K562 (cell line): ENCODE results near the gene PCK2. TPM values are rescaled to one million over a fixed set of nuclear protein-coding genes. Genes with fewer than 3 reads are reported as not detected.

Experiments used
- ATAC-seq: fragments of 200-7000 bp; cut with Tn5 transposase; 3 replicates; pipeline ENCODE4 v1.9.1; 2020; ENCODE audit warnings: moderate library complexity
- BruUV-seq: library from RNA; stranded (reverse); fragments of 400-500 nt; replicated peaks from 2 replicates; lab custom pipeline; 2021; lab: Mats Ljungman, UMichigan
- CTCF ChIA-PET: fragments of 300-600 bp; formaldehyde crosslinking; extraction: SDS; loops from one replicate; lab custom pipeline; 2021; ENCODE audit warnings: low intra/inter-chr PET ratio; lab: Yijun Ruan, JAX
- POLR2A ChIA-PET: fragments of 300-600, 350-650 bp; sonication (Branson Sonifier 250); formaldehyde crosslinking; extraction: SDS; loops from one replicate; lab custom pipeline; 2021; ENCODE audit warnings: antibody characterized with exemption, inconsistent platforms; lab: Yijun Ruan, JAX
- DNase-seq, 4 experiments: peaks; one replicate each; pipeline versions ENCODE4 v3.0.0 to v3.0.0-alpha.2; 2011 to 2018; ENCODE audit warnings: low spot score in 3 of 4, mixed read lengths in 3 of 4; ENCODE audit errors: extremely low read depth in 1 of 4
- FAIRE-seq: peaks from 2 replicates; lab custom pipeline; 2011; peaks lifted over from hg19 to GRCh38; lab: Jason Lieb, UNC
- H2AFZ ChIP-seq: 2 replicates; pipeline ENCODE4 v1.6.0; 2011; ENCODE audit warnings: low read depth, low read length, control low read depth, inconsistent platforms
- H3K27ac ChIP-seq: fragments of 200-600 bp; 3 replicates; pipeline ENCODE4 v1.8.0; 2011; ENCODE audit warnings: low read depth, mild to moderate bottlenecking, control low read depth, inconsistent platforms, low read length, moderate library complexity, mixed read lengths; ENCODE audit errors: extremely low read depth
- H3K27me3 ChIP-seq, 2 experiments: fragments of 300-600 bp in 1 of 2; 2 replicates in 1 of 2; 3 replicates in 1 of 2; pipeline versions ENCODE4 v1.6.0 to v1.8.0; 2011; ENCODE audit warnings: inconsistent platforms in 2 of 2, low read length in 2 of 2, mild to moderate bottlenecking in 1 of 2, mixed read lengths in 1 of 2, moderate library complexity in 1 of 2; ENCODE audit not compliant: control insufficient read depth in 2 of 2, insufficient read depth in 2 of 2
- H3K36me3 ChIP-seq: fragments of 300-600 bp; 3 replicates; pipeline ENCODE4 v1.8.0; 2011; ENCODE audit warnings: mild to moderate bottlenecking, low read length, inconsistent platforms; ENCODE audit not compliant: control insufficient read depth, insufficient read depth
- H3K4me1 ChIP-seq, 2 experiments: fragments of 200-600 bp in 1 of 2; replicated peaks in 1 of 2; 2 replicates in 1 of 2; 3 replicates in 1 of 2; pipeline versions ENCODE4 v1.5.1 to v1.8.0; 2011; ENCODE audit warnings: inconsistent platforms in 2 of 2, low read length in 2 of 2, mild to moderate bottlenecking in 1 of 2, mixed read lengths in 1 of 2, moderate library complexity in 1 of 2; ENCODE audit not compliant: control insufficient read depth in 2 of 2, insufficient read depth in 2 of 2
- H3K4me2 ChIP-seq: 2 replicates; pipeline ENCODE4 v1.6.1; 2011; ENCODE audit warnings: low read length, control low read depth, inconsistent platforms, mixed read lengths; ENCODE audit not compliant: insufficient read depth
- H3K4me3 ChIP-seq: fragments of 200-600 bp; sonication (generic), shearing (Covaris generic); 2 replicates; pipeline ENCODE4 v1.5.1; 2016; ENCODE audit warnings: control low read depth, inconsistent platforms
- H3K79me2 ChIP-seq: fragments of 200-600 bp; 3 replicates; pipeline ENCODE4 v1.8.0; 2011; ENCODE audit warnings: low read length, inconsistent platforms; ENCODE audit not compliant: control insufficient read depth, insufficient read depth
- H3K9ac ChIP-seq, 2 experiments: 2 replicates each; pipeline versions ENCODE4 v1.6.0 to v1.6.1; 2011; ENCODE audit warnings: low read depth in 2 of 2, low read length in 2 of 2, control low read depth in 1 of 2, inconsistent platforms in 1 of 2, mild to moderate bottlenecking in 1 of 2, mixed read lengths in 1 of 2; ENCODE audit not compliant: insufficient read depth in 1 of 2
- H3K9me1 ChIP-seq: one replicate; pipeline ENCODE4 v1.6.0; 2011; ENCODE audit warnings: inconsistent platforms, mild to moderate bottlenecking, low read length, moderate library complexity; ENCODE audit not compliant: control insufficient read depth, insufficient read depth
- H3K9me3 ChIP-seq: replicated peaks from 2 replicates; pipeline ENCODE4 v1.5.1; 2011; ENCODE audit warnings: low read depth, low read length, inconsistent platforms; ENCODE audit not compliant: control insufficient read depth, insufficient read depth
- H4K20me1 ChIP-seq: replicated peaks from 2 replicates; pipeline ENCODE4 v1.6.1; 2011; ENCODE audit warnings: low read length, inconsistent platforms, mixed read lengths; ENCODE audit not compliant: control insufficient read depth, insufficient read depth
- CXXC5 ChIP-seq: fragments of 250-450 bp; sonication (Bioruptor Pico); IDR thresholded peaks from 2 replicates; pipeline ENCODE4 v1.8.0; 2022; ENCODE audit warnings: inconsistent platforms, mild to moderate bottlenecking, moderate library complexity
- ELF2 ChIP-seq: fragments of 250-450 bp; sonication (Bioruptor Pico); IDR thresholded peaks from 2 replicates; pipeline ENCODE4 v1.5.0; 2021; ENCODE audit warnings: mild to moderate bottlenecking
- HDAC8 ChIP-seq: fragments of 450-650 bp; IDR thresholded peaks from 2 replicates; pipeline ENCODE4 v1.6.1; 2016; ENCODE audit warnings: mild to moderate bottlenecking, missing genetic modification characterization, moderate library complexity, missing compliant biosample characterization
- HNRNPH1 ChIP-seq: fragments of 200-400 bp; formaldehyde crosslinking; optimal IDR thresholded peaks from 2 replicates; pipeline ENCODE3; 2017; ENCODE audit warnings: low read depth, mild to moderate bottlenecking, low read length, moderate library complexity
- NR4A1 ChIP-seq, 2 experiments: fragments of 250-450 bp in 1 of 2; fragments of 450-650 bp in 1 of 2; sonication (Bioruptor Pico) in 1 of 2; IDR thresholded peaks; 2 replicates each; pipeline versions ENCODE4 v1.4.0 to v1.6.1; 2016 to 2020; ENCODE audit warnings: mild to moderate bottlenecking in 2 of 2, missing compliant biosample characterization in 1 of 2, missing genetic modification characterization in 1 of 2, moderate library complexity in 1 of 2
- POLR3A ChIP-seq: IDR thresholded peaks from 2 replicates; pipeline ENCODE4 v1.6.1; 2011; ENCODE audit warnings: borderline replicate concordance, mild to moderate bottlenecking, moderate library complexity; ENCODE audit not compliant: insufficient read length, insufficient read depth; ENCODE audit errors: extremely low read depth
- RBM17 ChIP-seq: fragments of 200-400 bp; formaldehyde crosslinking; IDR thresholded peaks from 2 replicates; pipeline ENCODE4 v1.6.1; 2017; ENCODE audit warnings: low read depth, mild to moderate bottlenecking, low read length, borderline replicate concordance
- SIX5 ChIP-seq, 2 experiments: IDR thresholded peaks; 2 replicates each; pipeline ENCODE4 v1.6.1; 2011; ENCODE audit warnings: low read length in 2 of 2, borderline replicate concordance in 1 of 2, low read depth in 1 of 2, mild to moderate bottlenecking in 1 of 2, moderate library complexity in 1 of 2; ENCODE audit not compliant: insufficient read depth in 1 of 2
- WGBS: fragments of 100-300 bp; shearing (Covaris generic); methylation state at CpG from one replicate; pipeline ENCODE4 v1.1.6; 2016; ENCODE audit warnings: low coverage, mixed read lengths; ENCODE audit not compliant: insufficient coverage; ENCODE audit errors: missing lambda C conversion rate; 5-methylcytosine and 5-hydroxymethylcytosine counted together
- in situ Hi-C: fragments of 300-500 bp; cut with MboI; formaldehyde crosslinking; loops from 4 replicates; pipeline ENCODE4 v1.15.0; 2018; ENCODE audit warnings: inconsistent platforms, mixed read lengths
- intact Hi-C: fragments of 100-400 bp; cut with micrococcal nuclease; formaldehyde crosslinking; loops from 2 replicates; pipeline ENCODE4 v1.14.2; 2022
- polyA plus RNA-seq, 8 experiments: library from polyadenylated mRNA; depleted of rRNA in 4 of 8; stranded (reverse) in 5 of 8; unstranded in 3 of 8; fragments of >200 nt; fragmentation: Nextera tagmentation in 2 of 8; fragmentation: Illumina TruSeq in 1 of 8; extraction: Ambion mirVana in 2 of 8; extraction: Trizol in 1 of 8; gene quantifications; 2 replicates each; pipeline versions ENCODE4 v1.2.1 to v1.2.3, GENCODE V29; 2011 to 2014; ENCODE audit warnings: inconsistent platforms in 1 of 8, missing spikeins in 1 of 8
- total RNA-seq, 7 experiments: library from RNA; depleted of rRNA in 6 of 7; stranded (reverse); fragments of >200 nt in 6 of 7; fragmentation: Illumina TruSeq in 2 of 7; extraction: Trizol in 2 of 7; gene quantifications; 2 replicates each; pipeline versions ENCODE4 v1.2.1 to v1.2.3, GENCODE V29; 2011 to 2021; ENCODE audit warnings: low replicate concordance in 1 of 7
- TF ChIP-seq, protein P1 (sequence below), 2 experiments: IDR thresholded peaks; 2 replicates each; pipeline ENCODE4 v1.6.1; 2012; ENCODE audit warnings: improper control_type of control experiment in 2 of 2, low read depth in 2 of 2, low read length in 2 of 2, borderline replicate concordance in 1 of 2

PCK2 gene
- total and polyA plus RNA-seq, 9 of the 15 experiments (the other 6 are each of a cell fraction or from before 2014, with no cell fraction given), result 3.3 to 60.9 (median 30.4) TPM

DNA sequence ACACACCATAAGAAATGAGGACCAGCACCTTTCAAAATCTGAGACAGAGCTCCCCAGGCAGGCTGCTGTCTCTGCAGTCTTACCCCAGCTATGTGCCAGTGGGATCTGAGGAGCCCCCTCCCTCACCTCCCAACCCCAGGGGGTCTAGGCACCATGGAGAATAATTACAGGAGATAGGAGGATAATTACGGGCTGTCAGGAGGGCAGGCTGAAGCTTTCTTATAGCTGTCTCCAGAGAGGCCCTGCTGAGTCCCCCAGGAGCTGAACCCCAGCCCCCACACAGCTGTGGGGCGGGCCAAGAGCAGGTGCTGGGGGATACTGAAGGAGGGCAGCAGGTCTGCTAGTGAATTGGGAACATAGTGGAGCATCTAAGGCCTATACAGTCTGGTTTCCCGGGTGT lies 16.0 kb upstream of the PCK2 start:
- ATAC-seq (no peak), DNase-seq (no peak), FAIRE-seq (no peak)
- Histone ChIP-seq H3K27me3 (no peaks in the 10 kb centered on the region), H3K9me3 (no peaks in the 10 kb centered on the region), H3K9ac (no peak overlapping the region), H3K4me1 (peaks cover 18 to 36% of the 10 kb centered on the region in 2 experiments), H3K4me3 (no peak overlapping the region), H3K36me3 (no peaks in the 10 kb centered on the region), H3K27ac (no peak overlapping the region), H3K9me1 (no peaks in the 10 kb centered on the region), H3K4me2 (no peak overlapping the region), H3K79me2 (no peaks in the 10 kb centered on the region), H2AFZ (no peak overlapping the region), H4K20me1 (no peaks in the 10 kb centered on the region)
- POLR2A ChIA-PET, result interaction anchor here (0.6 kb wide), 1 partner anchor 364 kb away, joined by 3 read pairs; no protein-coding TSS in a partner anchor
- in situ Hi-C loops (no loop called here), intact Hi-C loops (no loop called here)
- WGBS, result 4% methylated on average over 2 of the region's 3 CpGs
- TF ChIP-seq POLR3A (no peak), ELF2 (CRISPR knock-in tag) (no peak), HNRNPH1 (no peak), NR4A1 (CRISPR knock-in tag; IDR thresholded peaks at IDR 0.05) (no peak), NR4A1 (tag; IDR thresholded peaks at IDR 0.05) (no peak), RBM17 (no peak), HDAC8 (tag) (no peak), CXXC5 (no peak), SIX5 (IDR thresholded peaks at IDR 0.05; ENCODE audit: borderline replicate concordance in 1 of 2, insufficient read depth in 1 of 2, low read depth in 1 of 2, low read length in 2 of 2) (no peak)
- TF ChIP-seq, protein P1, sequence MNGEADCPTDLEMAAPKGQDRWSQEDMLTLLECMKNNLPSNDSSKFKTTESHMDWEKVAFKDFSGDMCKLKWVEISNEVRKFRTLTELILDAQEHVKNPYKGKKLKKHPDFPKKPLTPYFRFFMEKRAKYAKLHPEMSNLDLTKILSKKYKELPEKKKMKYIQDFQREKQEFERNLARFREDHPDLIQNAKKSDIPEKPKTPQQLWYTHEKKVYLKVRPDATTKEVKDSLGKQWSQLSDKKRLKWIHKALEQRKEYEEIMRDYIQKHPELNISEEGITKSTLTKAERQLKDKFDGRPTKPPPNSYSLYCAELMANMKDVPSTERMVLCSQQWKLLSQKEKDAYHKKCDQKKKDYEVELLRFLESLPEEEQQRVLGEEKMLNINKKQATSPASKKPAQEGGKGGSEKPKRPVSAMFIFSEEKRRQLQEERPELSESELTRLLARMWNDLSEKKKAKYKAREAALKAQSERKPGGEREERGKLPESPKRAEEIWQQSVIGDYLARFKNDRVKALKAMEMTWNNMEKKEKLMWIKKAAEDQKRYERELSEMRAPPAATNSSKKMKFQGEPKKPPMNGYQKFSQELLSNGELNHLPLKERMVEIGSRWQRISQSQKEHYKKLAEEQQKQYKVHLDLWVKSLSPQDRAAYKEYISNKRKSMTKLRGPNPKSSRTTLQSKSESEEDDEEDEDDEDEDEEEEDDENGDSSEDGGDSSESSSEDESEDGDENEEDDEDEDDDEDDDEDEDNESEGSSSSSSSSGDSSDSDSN (IDR thresholded peaks at IDR 0.05; ENCODE audit: borderline replicate concordance in 1 of 2, low read depth in 2 of 2, low read length in 2 of 2), result no peak
- CTCF ChIA-PET, result no interaction called here
- BruUV-seq, result no TSS peak
